Cortex of kidney (tissue), 1 donor: ENCODE data around the gene ARL4D.
"Not testable (repeated sequence)": the region's sequence is repeated elsewhere in the genome, so short reads cannot be mapped to it uniquely, and the experiment has no call there.

Experiments
- DNase-seq: peaks from one replicate; lab custom pipeline; 2025; lab: John Stamatoyannopoulos, UW

ARL4D gene

GRCh38 chr17:43369986-43370385 is 28.8 kb upstream of the ARL4D start:
- no peak for DNase-seq

GRCh38 chr17:43371227-43371821 is 27.5 kb upstream of the ARL4D start:
- DNase-seq, result no peak

GRCh38 chr17:43372273-43372911 is 26.4 kb upstream of the ARL4D start:
- no peak for DNase-seq

GRCh38 chr17:43373356-43373755 is 25.4 kb upstream of the ARL4D start:
- DNase-seq, result no peak

- not testable (repeated sequence) for DNase-seq
Observed at GRCh38 chr17:43375915-43376314, 22.9 kb upstream of the ARL4D start.

- DNase-seq, result no peak
Observed at GRCh38 chr17:43377056-43377810, 21.6 kb upstream of the ARL4D start.

GRCh38 chr17:43378766-43379165 is 20.0 kb upstream of the ARL4D start:
- no peak for DNase-seq

- DNase-seq, result no peak
Observed at GRCh38 chr17:43380307-43380706, 18.5 kb upstream of the ARL4D start.

GRCh38 chr17:43381204-43381603 is 17.6 kb upstream of the ARL4D start:
- DNase-seq, result no peak

- DNase-seq, result no peak
Observed at GRCh38 chr17:43381621-43382020, 17.2 kb upstream of the ARL4D start.

- no peak for DNase-seq
Observed at GRCh38 chr17:43382776-43383175, 16.0 kb upstream of the ARL4D start.

- DNase-seq, result no peak
Observed at GRCh38 chr17:43383372-43383771, 15.4 kb upstream of the ARL4D start.

GRCh38 chr17:43383826-43384475 is 14.8 kb upstream of the ARL4D start:
- DNase-seq, result no peak

GRCh38 chr17:43384476-43384862 is 14.3 kb upstream of the ARL4D start:
- DNase-seq, result no peak

GRCh38 chr17:43385046-43385831 is 13.6 kb upstream of the ARL4D start:
- no peak for DNase-seq

GRCh38 chr17:43388359-43389045 is 10.3 kb upstream of the ARL4D start:
- no peak for DNase-seq

- no peak for DNase-seq
Observed at GRCh38 chr17:43389046-43389947, 9.5 kb upstream of the ARL4D start.

- no peak for DNase-seq
Observed at GRCh38 chr17:43392397-43392796, 6.4 kb upstream of the ARL4D start.

GRCh38 chr17:43393944-43394482 is 4.8 kb upstream of the ARL4D start:
- DNase-seq, result no peak

GRCh38 chr17:43394696-43395095 is 4.1 kb upstream of the ARL4D start:
- not testable (repeated sequence) for DNase-seq
